Umbilical cord (tissue), 1 donor: ENCODE results near the gene ZNF274. TPM values are rescaled to one million over a fixed set of nuclear protein-coding genes. Genes with fewer than 3 reads are reported as not detected.

Experiments used
- total RNA-seq: library from RNA; depleted of rRNA; stranded (reverse); fragments of >200 nt; gene quantifications from one replicate; pipeline ENCODE4 v1.2.3, GENCODE V29; 2014; ENCODE audit warnings: low replicate concordance; ENCODE audit not compliant: insufficient read depth

The ZNF274 gene
- total RNA-seq, 1 donor from 2014 or later = 14.7 TPM

Other genes starting within 250 kb of the ZNF274 start
- gene ZNF418, start 247.7 kb upstream of the ZNF274 start, total RNA-seq = 21.2 TPM
- 14.0 TPM for gene ZNF256, start 235.4 kb upstream of the ZNF274 start, total RNA-seq
- gene C19orf18, start 208.5 kb upstream of the ZNF274 start, total RNA-seq = not detected
- gene ZNF606, start 180.2 kb upstream of the ZNF274 start, total RNA-seq = 64.8 TPM
- 0.24 TPM for gene ZSCAN1, start 149.0 kb upstream of the ZNF274 start, total RNA-seq
- 8.9 TPM for gene ZNF135, start 123.8 kb upstream of the ZNF274 start, total RNA-seq
- 46.2 TPM for gene ZSCAN18, start 84.8 kb upstream of the ZNF274 start, total RNA-seq
- 11.8 TPM for gene ZNF329, start 32.3 kb upstream of the ZNF274 start, total RNA-seq
- 29.6 TPM for gene ZNF544, start 45.9 kb downstream of the ZNF274 start, total RNA-seq
- gene ZNF8, start 95.9 kb downstream of the ZNF274 start, total RNA-seq = 5.3 TPM
- 43.3 TPM for gene ERVK3-1, start 122.3 kb downstream of the ZNF274 start, total RNA-seq
- gene ZSCAN22, start 143.9 kb downstream of the ZNF274 start, total RNA-seq = 2.9 TPM
- gene A1BG, start 170.4 kb downstream of the ZNF274 start, total RNA-seq = 4.1 TPM
- 1.7 TPM for gene ZNF497, start 179.7 kb downstream of the ZNF274 start, total RNA-seq
- 3.4 TPM for gene ZNF837, start 198.0 kb downstream of the ZNF274 start, total RNA-seq
- gene RPS5, start 204.2 kb downstream of the ZNF274 start, total RNA-seq = 1,414 TPM
- 0.72 TPM for gene RNF225, start 212.6 kb downstream of the ZNF274 start, total RNA-seq
- 6.0 TPM for gene ZNF584, start 225.6 kb downstream of the ZNF274 start, total RNA-seq